ENCODE measurements around the gene GXYLT1.
"Not testable (repeated sequence)": the region's sequence is repeated elsewhere in the genome, so short reads cannot be mapped to it uniquely, and the experiment has no call there.

The GXYLT1 gene

GRCh38 chr12:42144408-42145196, at the start of gene GXYLT1:
TSS of gene GXYLT1 (minus strand) at chr12:42144874. CDS start at chr12:42144646, 228 bp downstream.
- DNase-seq = peak; percentile 78

GRCh38 chr12:42192686-42193085, 48.0 kb upstream of the GXYLT1 start:
- DNase-seq = no peak

DNA sequence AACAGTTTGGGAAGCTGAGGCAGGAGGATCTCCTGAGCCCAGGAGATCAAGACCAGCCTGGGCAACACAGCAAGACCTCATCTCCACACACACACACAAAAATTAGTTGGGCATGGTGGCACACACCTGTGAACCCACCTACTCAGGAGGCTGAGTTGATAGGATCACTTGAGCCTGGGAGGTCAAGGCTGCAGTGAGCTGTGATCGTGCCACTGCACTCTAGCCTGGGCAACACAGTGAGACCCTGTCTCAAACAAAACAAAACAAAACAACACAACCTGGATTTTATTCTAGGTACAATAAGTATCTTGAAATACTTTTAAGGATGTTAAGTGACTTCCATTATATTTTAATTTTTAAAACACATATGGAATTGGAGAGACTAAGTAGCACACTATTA, 47.6 kb upstream of the GXYLT1 start:
- DNase-seq = no peak

DNA sequence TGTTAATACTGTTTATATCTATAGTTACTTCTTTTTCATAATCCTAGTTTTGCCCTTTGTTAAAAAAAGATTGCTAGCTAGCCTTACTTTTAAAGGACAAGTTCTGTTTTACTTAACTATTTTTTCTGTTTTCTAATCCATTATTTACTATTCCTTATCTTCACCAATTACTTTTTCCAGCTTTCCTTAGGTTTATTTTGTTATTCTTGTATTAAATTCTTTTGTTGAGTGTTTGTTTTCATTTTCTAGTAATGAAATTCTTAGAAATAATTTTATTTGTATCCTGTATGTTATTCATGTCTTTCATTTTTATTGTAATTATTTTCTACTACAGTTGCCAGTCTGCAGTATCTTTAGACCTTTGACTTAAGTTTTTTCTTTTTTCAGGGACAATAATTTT, 45.7 kb upstream of the GXYLT1 start:
- DNase-seq = no peak

GRCh38 chr12:42188275-42188674, 43.6 kb upstream of the GXYLT1 start:
- not testable (repeated sequence) for DNase-seq

GRCh38 chr12:42187799-42188198, 43.1 kb upstream of the GXYLT1 start:
- no peak for DNase-seq

GRCh38 chr12:42186793-42187192, 42.1 kb upstream of the GXYLT1 start:
- DNase-seq = no peak

GRCh38 chr12:42182394-42182793, 37.7 kb upstream of the GXYLT1 start:
- no peak for DNase-seq

GRCh38 chr12:42180990-42181596, 36.4 kb upstream of the GXYLT1 start:
- DNase-seq = no peak

DNA sequence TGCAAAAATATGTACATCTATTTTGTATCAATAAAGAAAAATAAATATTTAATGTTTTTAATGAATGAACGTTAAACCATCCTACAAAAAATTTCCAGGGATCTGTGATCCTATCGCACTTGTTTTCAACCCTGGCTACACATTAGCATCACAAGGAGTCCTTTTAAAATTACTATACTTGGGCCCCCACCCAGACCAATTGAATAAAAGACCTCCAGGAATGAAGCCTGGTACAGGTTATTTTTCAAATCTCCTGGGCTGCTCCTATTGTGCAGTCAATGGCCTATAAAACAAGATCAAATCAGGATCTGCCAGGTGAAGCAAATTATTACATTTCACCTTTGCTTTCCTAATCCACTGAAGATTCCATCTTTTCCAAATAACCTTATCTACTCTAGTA, 33.4 kb upstream of the GXYLT1 start:
- no peak for DNase-seq

DNA sequence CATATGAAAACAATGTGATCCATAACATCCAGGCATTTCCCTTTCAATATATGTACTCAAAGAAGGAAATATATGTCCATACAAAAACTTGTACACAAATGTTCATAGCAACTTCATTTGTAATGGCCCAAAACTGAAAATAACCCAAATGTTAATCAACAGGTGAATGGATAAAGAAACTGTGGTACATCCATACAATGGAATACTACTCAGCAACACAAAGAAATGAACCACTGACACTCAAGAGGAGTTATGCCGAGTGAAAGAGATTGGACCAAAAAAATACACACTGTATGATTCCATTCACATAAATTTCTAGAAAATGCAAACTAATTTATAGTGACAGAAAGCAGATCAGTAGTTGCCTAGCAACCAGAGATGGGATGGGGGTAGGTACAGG, 30.3 kb upstream of the GXYLT1 start:
- no peak for DNase-seq

DNA sequence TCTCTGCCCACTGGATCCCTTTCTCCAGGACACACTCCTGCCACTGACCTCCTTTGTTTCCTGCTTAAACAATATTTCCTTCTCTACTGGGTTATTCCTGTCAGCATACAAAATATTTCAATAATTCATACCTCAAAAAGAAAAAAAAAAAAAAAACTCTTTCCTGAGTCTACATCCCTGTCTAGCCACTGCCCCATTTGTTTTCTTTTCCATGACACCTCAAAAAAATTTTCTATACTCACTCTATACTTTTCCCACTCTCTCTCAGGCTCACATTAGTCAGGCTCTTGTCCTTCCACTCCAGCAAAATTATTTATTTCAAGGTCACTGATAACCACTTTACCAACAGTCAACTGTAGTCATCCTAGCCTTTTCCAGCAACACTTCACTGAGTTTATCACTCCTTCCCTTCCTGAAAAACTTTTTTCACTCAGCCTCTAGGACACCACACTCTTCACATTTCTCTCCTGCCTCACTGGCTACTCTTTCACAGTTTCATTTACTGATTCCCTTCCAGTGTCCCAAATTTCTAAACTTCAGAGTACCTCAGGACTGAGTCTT, 29.4 kb upstream of the GXYLT1 start:
- no peak for DNase-seq

DNA sequence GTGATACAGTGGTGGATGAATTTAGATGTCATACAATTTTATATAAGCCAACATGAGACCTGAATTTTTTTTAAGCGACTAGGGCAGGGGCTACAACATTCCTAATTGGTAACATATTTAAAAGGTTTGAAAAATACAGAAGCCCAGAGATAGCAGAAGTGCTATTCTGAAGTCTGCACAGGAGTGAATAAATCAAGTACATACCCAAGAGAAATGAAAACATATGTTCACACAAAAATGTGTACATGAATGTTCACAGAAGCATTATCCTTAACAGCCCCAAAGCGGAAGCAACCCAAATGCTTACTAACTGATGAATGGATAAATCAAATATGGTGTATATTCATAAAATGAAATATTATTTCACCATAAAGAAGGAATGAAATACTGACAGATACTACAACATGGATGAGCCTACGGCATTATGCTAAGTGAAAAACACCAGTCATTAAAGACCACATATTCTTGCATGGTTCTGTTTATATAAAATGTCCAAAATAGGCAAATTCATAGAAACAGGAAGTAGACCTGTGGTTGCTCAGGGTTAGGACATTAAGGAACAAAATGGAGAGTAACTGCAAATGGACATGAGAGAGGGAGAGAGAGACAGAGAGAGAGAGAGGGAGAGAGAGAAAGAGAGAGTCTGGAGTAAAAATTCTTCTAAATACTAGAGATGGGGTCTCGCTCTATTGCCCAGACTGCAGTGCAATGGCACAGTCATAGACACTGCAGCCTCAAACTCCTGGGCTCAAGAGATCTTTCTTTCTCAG, 28.0 kb upstream of the GXYLT1 start:
- DNase-seq = no peak

DNA sequence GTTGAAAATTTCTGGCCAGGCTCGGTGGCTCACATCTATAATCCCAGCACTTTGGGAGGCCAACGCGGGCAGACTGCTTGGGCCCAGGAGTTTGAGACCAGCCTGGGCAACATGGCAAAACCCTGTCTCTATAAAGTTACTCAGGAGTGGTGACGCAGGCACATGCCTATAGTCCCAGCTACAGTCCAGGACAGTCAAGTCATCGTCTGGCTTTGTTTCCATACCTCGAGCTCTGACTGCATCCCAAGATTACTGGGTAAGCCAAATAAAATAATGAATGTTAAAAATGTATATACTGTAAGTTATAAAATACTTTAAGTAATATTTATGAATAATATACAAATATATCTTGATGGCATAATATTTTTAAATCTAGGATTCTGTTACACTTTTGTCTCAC, 23.0 kb upstream of the GXYLT1 start:
- DNase-seq = no peak

DNA sequence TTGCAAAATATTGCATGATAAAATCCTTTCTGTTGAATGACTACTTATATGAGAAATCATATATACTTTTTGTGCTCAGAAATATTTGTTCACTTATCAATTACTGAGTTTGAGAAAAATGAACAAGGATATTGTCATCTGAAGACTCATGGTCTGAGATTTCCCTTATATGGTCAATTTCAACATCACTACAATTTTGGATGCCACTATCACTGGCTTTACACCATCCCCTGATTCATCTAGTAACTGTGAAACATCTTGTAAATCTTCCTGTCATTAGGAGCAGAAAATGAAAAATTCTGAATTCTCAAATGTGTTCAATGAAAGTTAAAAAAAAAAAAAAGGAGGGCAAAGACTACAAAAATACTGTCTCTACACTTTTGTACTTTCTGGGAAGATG, 21.8 kb upstream of the GXYLT1 start:
- DNase-seq = no peak

- no peak for DNase-seq
Observed at GRCh38 chr12:42163913-42164312, 19.2 kb upstream of the GXYLT1 start.

DNA sequence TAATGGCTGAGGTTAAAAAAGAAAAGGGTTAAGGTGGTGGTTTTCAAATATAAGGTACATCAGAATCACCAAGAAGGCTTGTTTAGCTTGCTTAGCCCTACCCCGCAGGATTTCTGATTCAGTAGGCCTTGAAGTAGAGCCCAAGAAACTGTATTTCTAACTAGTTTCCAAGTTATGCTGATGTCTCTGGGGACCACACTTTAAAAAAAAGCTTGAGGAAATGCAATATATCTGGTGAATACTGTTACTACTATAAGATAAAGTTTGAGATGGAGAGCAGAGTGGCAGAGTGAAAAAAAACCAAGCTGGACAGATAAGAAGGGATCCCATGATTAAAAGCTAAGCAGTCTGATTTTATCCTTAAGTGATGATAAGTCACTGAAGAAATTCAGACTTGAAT, 18.3 kb upstream of the GXYLT1 start:
- no peak for DNase-seq

- no peak for DNase-seq
Observed at GRCh38 chr12:42162193-42162592, 17.5 kb upstream of the GXYLT1 start.

GRCh38 chr12:42161529-42161928, 16.9 kb upstream of the GXYLT1 start:
- no peak for DNase-seq

DNA sequence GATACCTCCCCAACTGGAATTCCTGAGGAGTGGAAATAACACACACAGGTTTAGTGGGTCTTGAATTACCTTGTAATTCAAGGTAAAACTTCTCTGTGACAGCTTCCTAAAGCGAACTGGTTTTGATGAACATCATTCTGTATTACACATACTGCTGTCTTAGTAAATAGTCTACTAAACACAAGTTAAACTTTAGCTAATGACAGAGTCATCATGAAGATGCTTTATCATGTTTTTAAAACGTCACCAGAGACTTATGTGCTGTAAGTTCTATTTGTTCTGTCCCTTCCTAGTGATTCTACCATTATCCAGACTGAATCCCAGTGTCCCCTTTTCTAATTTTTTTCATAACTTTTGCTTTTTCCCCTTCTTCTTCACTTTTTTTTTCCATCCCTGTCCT, 11.6 kb upstream of the GXYLT1 start:
- no peak for DNase-seq

- DNase-seq = no peak
Observed at GRCh38 chr12:42145552-42146215, 1.0 kb upstream of the GXYLT1 start.

DNA sequence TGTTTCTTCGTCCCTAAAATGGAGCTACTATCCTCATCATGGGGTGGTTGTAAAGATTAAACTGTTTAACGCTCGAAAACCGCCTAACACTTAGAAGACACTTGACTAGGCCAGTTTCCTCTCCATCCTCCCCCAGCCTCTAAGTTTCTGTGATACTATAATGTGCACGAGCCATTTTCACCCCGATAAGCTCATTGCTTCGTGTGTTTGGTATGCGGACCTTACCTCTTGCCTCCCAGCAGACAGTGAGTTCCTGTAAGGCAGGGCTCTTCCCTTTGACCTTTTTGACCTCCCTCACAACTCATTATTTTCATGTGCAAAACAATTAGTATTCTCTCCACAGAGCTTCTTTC, 499 bp upstream of the GXYLT1 start:
- no peak for DNase-seq

GRCh38 chr12:42144158-42144407, 591 bp downstream of the GXYLT1 start:
- DNase-seq = no peak

Measured in activated gamma-delta T cell treated with Interleukin-2 at 50 U/mL for 16 hours (primary cell).